ENCODE measurements around the gene SOWAHA. TPM values are rescaled to one million over a fixed set of nuclear protein-coding genes. Genes with fewer than 3 reads are reported as not detected.

Gene SOWAHA
- total and polyA plus RNA-seq, 2 of the 8 experiments (the other 6 are each of a cell fraction or from before 2014, with no cell fraction given), result 0.09 to 0.11 TPM

DNA sequence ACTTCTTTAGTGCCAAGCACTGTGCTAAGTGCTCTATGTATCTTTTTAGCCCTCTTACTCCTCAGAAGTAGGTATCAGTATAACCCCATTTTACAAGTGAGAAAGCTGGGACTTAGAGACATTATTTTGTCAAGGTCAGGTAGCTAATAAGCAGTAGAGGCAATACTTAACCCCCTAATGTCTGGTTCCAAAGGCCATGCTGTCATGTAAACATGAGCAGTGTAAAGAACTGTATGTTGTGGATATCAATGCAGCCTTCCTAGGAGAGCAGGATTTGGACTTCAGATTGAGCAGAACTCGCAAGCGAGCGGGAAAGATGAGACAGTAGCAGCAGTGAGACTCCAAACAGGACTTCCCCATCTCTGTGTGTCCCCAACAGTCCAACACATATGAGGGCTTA lies 21.0 kb downstream of the SOWAHA start:
- H3K4ac ChIP-seq (replicated peaks; ENCODE audit: insufficient read length, low read depth, low read length), result no peak overlapping the region
- H2BK12ac ChIP-seq (ENCODE audit: low read depth, low read length), result no peak overlapping the region
- H3K27me3 ChIP-seq (replicated peaks in 1 of 4; ENCODE audit: control insufficient read depth in 3 of 4, extremely low read depth in 1 of 4, insufficient read depth in 3 of 4, low read length in 3 of 4), result peaks cover 14 to 26% (median 22%) of the 10 kb centered on the region in 4 experiments
- H2AK5ac ChIP-seq (ENCODE audit: low read depth, low read length), result no peak overlapping the region
- ChIA-PET CTCF (ENCODE audit: partially characterized antibody) (interaction anchor here (1.1 to 25.6 kb wide), 7 partner anchors 8 to 82 kb away, joined by 3 to 465 read pairs (median 8); partner anchors contain the start of genes CCNI2, GDF9, LEAP2 and UQCRQ), POLR2A (ENCODE audit: partially characterized antibody) (interaction anchor here (1.2 kb wide), 1 partner anchor 130 kb away, joined by 4 read pairs; the partner anchor contains the start of gene AFF4)
- H4K8ac ChIP-seq (ENCODE audit: extremely low read depth, insufficient read depth, low read length), result no peak overlapping the region
- H3K9me3 ChIP-seq (ENCODE audit: insufficient read depth in 2 of 2, low read depth in 1 of 2, low read length in 1 of 2), result no peaks in the 10 kb centered on the region
- DNase-seq (ENCODE audit: low read depth in 1 of 2, low spot score in 2 of 2) (no peak), FAIRE-seq (no peak)
- H2BK15ac ChIP-seq (ENCODE audit: low read length), result no peak overlapping the region
- no peak overlapping the region for H2AFZ ChIP-seq (ENCODE audit: low read length)
- no peaks in the 10 kb centered on the region for H3K79me1 ChIP-seq (ENCODE audit: low read depth, low read length)
- no peaks in the 10 kb centered on the region for H4K20me1 ChIP-seq (replicated peaks in 1 of 2; ENCODE audit: control insufficient read depth in 1 of 2, insufficient read depth in 2 of 2, low read length in 2 of 2)
- no peak for TF ChIP-seq MAFK (IDR thresholded peaks at IDR 0.05; ENCODE audit: low read depth, low read length)
- no peak overlapping the region for H3K4me2 ChIP-seq (ENCODE audit: insufficient read depth in 1 of 2, low read depth in 2 of 2, low read length in 2 of 2)
- 87% methylated on average over 3 of the region's 3 CpGs; no CpG with 5 or more reads in 1 of the 2 experiments for WGBS, 2 experiments (ENCODE audit: extremely low coverage in 1 of 2, insufficient coverage in 1 of 2, insufficient read length in 1 of 2, insufficient replicate concordance in 2 of 2, low coverage in 1 of 2, low lambda C conversion rate in 2 of 2, missing lambda C conversion rate in 1 of 2)
- no peak overlapping the region for H3K4me3 ChIP-seq (ENCODE audit: extremely low read depth in 1 of 4, insufficient read depth in 2 of 4, low read depth in 3 of 4, low read length in 4 of 4)
- H3K18ac ChIP-seq (ENCODE audit: extremely low read depth, low read length), result no peak overlapping the region
- H3K23ac ChIP-seq (ENCODE audit: insufficient read length), result no peak overlapping the region
- H3K14ac ChIP-seq (ENCODE audit: insufficient read length), result no peak overlapping the region
- H2BK120ac ChIP-seq (replicated peaks; ENCODE audit: low read depth, low read length), result no peak overlapping the region
- H3K56ac ChIP-seq (replicated peaks; ENCODE audit: insufficient read length, low read depth, low read length), result no peak overlapping the region
- H2BK20ac ChIP-seq (ENCODE audit: low read length), result no peak overlapping the region
- no peak overlapping the region for H3K9ac ChIP-seq (replicated peaks in 1 of 4; ENCODE audit: extremely low read depth in 1 of 4, low read depth in 3 of 4, low read length in 3 of 4)
- no peak overlapping the region for H2BK5ac ChIP-seq (ENCODE audit: low read depth, low read length)
- peaks cover 0 to 6% (median 4%) of the 10 kb centered on the region in 4 experiments; a peak in 5 of 7 replicates for H3K4me1 ChIP-seq (replicated peaks in 1 of 4; ENCODE audit: control insufficient read depth in 3 of 4, insufficient read depth in 4 of 4, low read length in 3 of 4)
- H4K5ac ChIP-seq (ENCODE audit: insufficient read length, low read depth, low read length), result no peak overlapping the region
- H3K27ac ChIP-seq (ENCODE audit: low read depth, low read length), result no peak overlapping the region
- peaks cover 4% of the 10 kb centered on the region; the same call in 1 of the 2 replicates for H3K23me2 ChIP-seq (ENCODE audit: low read depth, low read length)
- H3K79me2 ChIP-seq (ENCODE audit: control insufficient read depth in 1 of 2, insufficient read depth in 2 of 2, low read length in 2 of 2), result no peaks in the 10 kb centered on the region
- no peak overlapping the region for H4K91ac ChIP-seq (replicated peaks; ENCODE audit: insufficient read length, low read length)
- H3K36me3 ChIP-seq (ENCODE audit: control insufficient read depth in 2 of 4, insufficient read depth in 4 of 4, low read length in 3 of 4), result no peaks in the 10 kb centered on the region
